HG03095 (cell line): ENCODE data around the gene ACAD9.
"Not testable (repeated sequence)": the region's sequence is repeated elsewhere in the genome, so short reads cannot be mapped to it uniquely, and the experiment has no call there.

ENCODE experiments used
- ATAC-seq: cut with Tn5 transposase; IDR thresholded peaks from one replicate; pipeline ENCODE4 v1.9.1; 2021; ENCODE audit warnings: moderate library complexity; ENCODE audit not compliant: unreplicated experiment

ACAD9 gene

GRCh38 chr3:128859630-128860029 is 19.8 kb upstream of the ACAD9 start:
- ATAC-seq: no peak

DNA sequence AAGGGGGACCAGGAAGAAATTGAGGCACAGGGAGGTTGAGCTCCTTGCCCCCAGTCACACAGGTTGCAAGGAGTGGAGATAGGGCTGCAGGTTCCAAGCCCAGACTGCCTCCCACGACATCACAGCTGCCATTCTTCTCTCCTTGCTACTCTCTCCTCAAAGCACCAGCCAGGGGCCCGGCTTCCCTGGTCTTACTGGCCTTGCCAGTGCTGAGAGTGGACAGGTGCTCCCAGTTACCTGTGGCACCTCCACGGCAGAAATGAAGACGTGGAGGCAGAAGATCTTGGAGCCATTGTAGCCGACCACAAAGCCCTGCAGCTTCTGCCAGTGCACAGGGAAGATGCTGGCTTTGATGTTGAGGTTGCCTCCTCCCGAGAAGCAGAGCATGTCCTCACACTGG is 17.9 kb upstream of the ACAD9 start:
- no peak for ATAC-seq

DNA sequence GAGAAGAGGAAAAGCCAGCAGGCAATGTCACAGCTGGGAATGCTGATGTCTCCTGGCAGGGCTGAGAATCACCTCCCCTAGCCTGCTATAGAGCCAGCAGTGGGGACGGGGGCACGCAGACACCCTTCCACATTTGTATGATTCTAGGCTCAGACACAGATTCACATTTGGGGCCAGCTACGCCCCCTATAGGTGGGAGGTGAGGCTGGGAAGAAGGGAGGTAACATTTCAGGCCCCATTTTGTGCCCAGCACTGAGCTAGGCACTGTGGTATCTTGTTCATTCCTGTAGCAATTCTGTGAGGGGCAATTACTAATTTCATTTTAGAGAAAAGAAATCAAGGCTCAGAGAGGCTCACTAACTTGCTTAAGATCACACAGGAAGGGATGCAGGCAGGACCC is 15.9 kb upstream of the ACAD9 start:
- no peak for ATAC-seq

- ATAC-seq: no peak
These were observed 15.0 kb upstream of the ACAD9 start for GRCh38 chr3:128864351-128864811.

- not testable (repeated sequence) for ATAC-seq
These were observed 14.3 kb upstream of the ACAD9 start for GRCh38 chr3:128864849-128865804.

- no peak for ATAC-seq
These were observed 12.0 kb upstream of the ACAD9 start for GRCh38 chr3:128867200-128868125.

GRCh38 chr3:128870347-128870746 is 9.1 kb upstream of the ACAD9 start:
- no peak for ATAC-seq

- ATAC-seq: no peak
These were observed 7.1 kb upstream of the ACAD9 start for GRCh38 chr3:128872282-128872681.

GRCh38 chr3:128872744-128873143 is 6.7 kb upstream of the ACAD9 start:
- no peak for ATAC-seq

GRCh38 chr3:128873244-128874022 is 6.0 kb upstream of the ACAD9 start:
- no peak for ATAC-seq

DNA sequence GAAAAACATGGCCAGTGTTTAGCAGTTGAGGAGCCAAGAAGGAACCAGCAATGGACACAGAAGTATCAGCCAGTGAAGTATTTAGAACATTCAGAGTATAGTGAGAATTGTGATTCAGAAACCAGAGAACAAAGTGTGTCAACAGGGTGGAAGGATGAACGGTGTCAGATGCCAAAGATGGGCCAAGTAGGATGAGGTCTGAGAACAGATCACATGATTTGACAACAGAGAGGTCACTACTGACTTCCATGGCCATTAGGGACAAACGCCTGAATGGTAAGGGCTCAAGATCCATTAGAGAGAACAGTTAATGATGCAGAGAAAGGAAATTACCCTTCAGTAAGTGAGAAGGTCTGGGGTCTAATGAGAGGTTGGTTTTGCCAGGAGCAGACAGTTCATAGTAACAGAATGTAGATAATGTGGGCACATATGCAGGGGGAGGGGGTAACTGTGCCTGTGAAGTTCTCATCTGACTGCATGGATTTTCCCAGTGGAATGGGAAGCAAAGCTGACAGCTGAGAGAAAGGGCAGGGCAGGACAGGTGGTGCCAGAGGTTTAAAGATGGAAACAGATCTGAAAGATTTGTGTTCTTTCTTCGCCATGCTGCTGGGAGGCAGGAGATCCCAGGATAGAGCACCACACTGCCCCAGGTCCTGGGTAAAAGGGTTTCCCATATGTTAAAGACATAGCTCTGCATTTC is 4.8 kb upstream of the ACAD9 start:
- ATAC-seq: no peak

DNA sequence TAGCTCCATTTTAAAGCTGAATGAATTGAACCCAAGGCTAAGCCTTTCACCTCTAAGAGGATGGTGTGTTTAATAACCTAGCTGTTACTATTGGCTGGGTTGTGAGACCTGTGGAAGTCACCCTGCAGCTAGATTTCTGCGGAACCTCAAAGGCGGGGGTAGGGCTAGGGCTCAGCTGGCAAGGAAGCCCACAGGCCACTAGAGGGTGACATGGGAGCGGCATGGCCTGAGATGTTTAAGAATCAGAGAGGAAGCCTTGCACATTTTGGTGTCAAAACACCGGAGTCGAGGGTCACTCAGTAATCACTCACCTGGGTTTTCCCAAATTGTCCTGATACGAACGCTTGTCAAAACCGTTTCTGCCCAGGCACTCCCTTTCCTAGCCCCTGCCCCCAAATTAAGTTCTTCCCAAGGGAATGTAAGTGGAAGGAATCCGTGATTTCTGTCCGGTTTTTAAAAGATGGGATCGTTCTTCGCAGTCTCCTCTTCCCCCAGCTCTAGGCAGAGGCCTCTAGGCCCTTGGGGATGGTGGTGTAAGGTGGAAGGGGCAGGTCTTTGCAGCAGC is 3.8 kb upstream of the ACAD9 start:
- ATAC-seq: no peak

- no peak for ATAC-seq
These were observed 1.4 kb upstream of the ACAD9 start for GRCh38 chr3:128878011-128878457.

DNA sequence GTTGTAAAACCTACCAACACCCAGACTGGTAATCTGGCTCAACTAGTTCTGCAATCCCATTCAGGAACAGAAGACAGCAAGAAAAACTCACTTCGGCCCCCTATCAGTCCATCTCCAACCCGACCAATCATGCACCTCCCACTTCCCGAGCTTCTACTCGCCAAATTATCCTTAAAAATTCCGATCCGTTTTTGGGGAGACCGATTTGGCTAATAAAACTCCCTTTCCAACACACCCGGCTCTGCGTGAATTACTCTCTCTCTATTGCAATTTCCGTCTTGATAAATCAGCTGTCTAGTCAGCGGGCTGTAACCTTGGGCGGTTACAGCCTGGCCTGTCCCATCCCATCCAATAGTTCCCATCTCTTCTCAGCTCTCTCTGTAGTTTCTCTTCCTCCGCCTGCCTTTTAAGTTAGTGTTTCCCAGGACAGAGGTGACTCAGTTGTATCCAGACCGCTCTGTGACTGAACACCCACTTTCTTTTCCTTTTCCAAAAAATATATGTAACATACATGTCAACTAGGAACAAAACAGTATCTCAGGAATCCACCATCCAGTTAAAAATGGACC is 780 bp upstream of the ACAD9 start:
- no peak for ATAC-seq

DNA sequence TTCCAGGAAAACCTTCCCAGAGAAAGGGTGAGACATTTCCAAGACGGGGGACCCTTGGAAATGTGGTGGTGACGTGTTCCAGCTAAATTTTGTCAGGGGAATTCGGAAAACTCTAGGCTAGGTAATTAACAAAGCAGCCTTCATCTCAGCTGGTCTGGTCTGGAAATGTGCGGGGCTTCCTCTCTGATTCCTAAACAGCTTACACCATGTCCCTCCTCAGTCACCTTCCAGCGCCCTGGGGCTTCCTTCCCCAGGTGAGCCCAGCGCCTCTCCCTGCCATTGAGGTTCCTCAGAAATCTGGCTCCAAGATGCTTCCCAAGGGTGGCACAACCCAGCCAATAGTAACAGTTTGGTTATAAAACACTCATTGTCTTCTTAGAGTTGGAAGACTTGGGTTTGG is 571 bp downstream of the ACAD9 start:
- ATAC-seq: no peak

GRCh38 chr3:128880455-128880854 is 1.0 kb downstream of the ACAD9 start:
- ATAC-seq: not testable (repeated sequence)

DNA sequence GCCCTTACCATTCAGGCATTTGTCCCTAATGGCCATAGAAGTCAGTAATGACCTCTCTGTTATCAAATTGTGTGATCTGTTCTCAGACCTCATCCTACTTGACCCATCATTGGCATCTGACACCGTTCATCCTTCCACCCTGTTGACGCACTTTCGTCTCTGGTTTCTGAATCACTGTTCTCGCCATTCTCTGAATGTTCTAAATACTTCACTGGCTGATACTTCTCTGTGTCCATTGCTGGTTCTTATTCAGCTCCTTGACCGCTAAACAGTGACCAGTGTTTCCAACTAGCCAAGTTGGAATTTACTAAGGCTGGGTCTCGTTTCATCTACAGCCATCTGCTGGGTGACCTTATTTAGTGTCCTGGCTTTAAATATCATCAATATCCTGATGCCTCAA is 2.2 kb downstream of the ACAD9 start:
- ATAC-seq: no peak

GRCh38 chr3:128882719-128883118 is 3.3 kb downstream of the ACAD9 start:
- ATAC-seq: no peak

GRCh38 chr3:128884992-128885391 is 5.6 kb downstream of the ACAD9 start:
- no peak for ATAC-seq
